Trophoblast cell (in vitro differentiated cells and primary cell): ENCODE measurements around the gene RREB1.

Experiments used
- DNase-seq, 2 donors: peaks; one replicate each; pipeline ENCODE4 v3.0.0-alpha.2; 2016
- H2AFZ ChIP-seq: 2 replicates; pipeline ENCODE4 v1.6.1; 2013; ENCODE audit warnings: low read length, moderate library complexity, mild to moderate bottlenecking; ENCODE audit not compliant: insufficient read depth, poor library complexity
- H2AK5ac ChIP-seq: 2 replicates; pipeline ENCODE4 v1.6.1; 2013; ENCODE audit warnings: mild to moderate bottlenecking, low read length
- H2BK120ac ChIP-seq: 2 replicates; pipeline ENCODE4 v1.6.1; 2013; ENCODE audit warnings: low read length, mild to moderate bottlenecking, moderate library complexity; ENCODE audit not compliant: insufficient read depth, poor library complexity
- H2BK12ac ChIP-seq: 2 replicates; pipeline ENCODE4 v1.6.1; 2013; ENCODE audit warnings: mild to moderate bottlenecking, low read length, moderate library complexity
- H2BK5ac ChIP-seq: 2 replicates; pipeline ENCODE4 v1.6.1; 2013; ENCODE audit warnings: low read length, low read depth, moderate library complexity, mild to moderate bottlenecking; ENCODE audit not compliant: poor library complexity
- H3K14ac ChIP-seq: 2 replicates; pipeline ENCODE4 v1.6.1; 2013; ENCODE audit warnings: mild to moderate bottlenecking, low read length
- H3K18ac ChIP-seq: 2 replicates; pipeline ENCODE4 v1.6.1; 2013; ENCODE audit warnings: mild to moderate bottlenecking, low read length
- H3K23ac ChIP-seq: 2 replicates; pipeline ENCODE4 v1.6.1; 2013; ENCODE audit warnings: low read length
- H3K27ac ChIP-seq: 2 replicates; pipeline ENCODE4 v1.5.1; 2013; ENCODE audit warnings: low read depth, mild to moderate bottlenecking, inconsistent platforms, low read length, moderate library complexity
- H3K27me3 ChIP-seq: 2 replicates; pipeline ENCODE4 v1.6.1; 2013; ENCODE audit warnings: inconsistent platforms, mild to moderate bottlenecking, low read length, moderate library complexity; ENCODE audit not compliant: insufficient read depth
- H3K36me3 ChIP-seq, 2 experiments: 1 replicate in 1 of 2; 2 replicates in 1 of 2; pipeline ENCODE4 v1.6.1; 2013; ENCODE audit warnings: low read length in 2 of 2, mild to moderate bottlenecking in 2 of 2, moderate library complexity in 1 of 2; ENCODE audit not compliant: insufficient read depth in 2 of 2, control insufficient read depth in 1 of 2
- H3K4ac ChIP-seq: 2 replicates; pipeline ENCODE4 v1.6.1; 2013; ENCODE audit warnings: low read depth, mild to moderate bottlenecking, low read length, moderate library complexity
- H3K4me1 ChIP-seq, 2 experiments: 1 replicate in 1 of 2; 2 replicates in 1 of 2; pipeline ENCODE4 v1.6.1; 2013; ENCODE audit warnings: low read length in 2 of 2, mild to moderate bottlenecking in 2 of 2, moderate library complexity in 1 of 2; ENCODE audit not compliant: insufficient read depth in 2 of 2, control insufficient read depth in 1 of 2
- H3K4me2 ChIP-seq: 2 replicates; pipeline ENCODE4 v1.6.1; 2013; ENCODE audit warnings: inconsistent platforms, mild to moderate bottlenecking, low read length, moderate library complexity
- H3K4me3 ChIP-seq: 2 replicates; pipeline ENCODE4 v1.5.1; 2013; ENCODE audit warnings: mild to moderate bottlenecking, low read depth, low read length, inconsistent platforms
- H3K79me1 ChIP-seq: one replicate; pipeline ENCODE4 v1.6.1; 2013; ENCODE audit warnings: low read length
- H3K79me2 ChIP-seq: 2 replicates; pipeline ENCODE4 v1.6.1; 2013; ENCODE audit warnings: low read length, mild to moderate bottlenecking; ENCODE audit not compliant: control insufficient read depth, insufficient read depth, poor library complexity
- H3K9ac ChIP-seq: 2 replicates; pipeline ENCODE4 v1.6.1; 2013; ENCODE audit warnings: mild to moderate bottlenecking, low read length
- H3K9me3 ChIP-seq: 2 replicates; pipeline ENCODE4 v1.6.1; 2013; ENCODE audit warnings: low read depth, mild to moderate bottlenecking, control low read depth, inconsistent platforms, low read length; ENCODE audit not compliant: insufficient read depth
- H4K12ac ChIP-seq: 2 replicates; pipeline ENCODE4 v1.6.1; 2013; ENCODE audit warnings: low read depth, mild to moderate bottlenecking, low read length, moderate library complexity
- H4K8ac ChIP-seq: 2 replicates; pipeline ENCODE4 v1.6.1; 2013; ENCODE audit warnings: low read depth, mild to moderate bottlenecking, low read length, moderate library complexity
- H4K91ac ChIP-seq: one replicate; pipeline ENCODE4 v1.6.1; 2013; ENCODE audit warnings: low read depth, mild to moderate bottlenecking, low read length, moderate library complexity
- WGBS: extraction: QIAGEN DNeasy Blood & Tissue Kit; methylation state at CpG from one replicate; pipeline ENCODE4 v1.1.7; 2013; ENCODE audit warnings: missing lambda C conversion rate; ENCODE audit not compliant: insufficient read length, insufficient coverage; ENCODE audit errors: extremely low coverage; 5-methylcytosine and 5-hydroxymethylcytosine counted together

RREB1 gene

GRCh38 chr6:7222197-7222596 lies 114.4 kb downstream of the RREB1 start:
- no peak for DNase-seq
- H3K4me1 ChIP-seq, result peaks cover 0 to 4% of the 10 kb centered on the region in 2 experiments
- no peak overlapping the region for H3K14ac ChIP-seq
- H3K27ac ChIP-seq, result no peak overlapping the region
- no peak overlapping the region for H3K4me2 ChIP-seq
- no peak overlapping the region for H3K4me3 ChIP-seq
- no peak overlapping the region for H3K18ac ChIP-seq
- H2BK5ac ChIP-seq, result no peak overlapping the region
- no peak overlapping the region for H3K23ac ChIP-seq
- H2AK5ac ChIP-seq, result no peak overlapping the region
- H3K79me2 ChIP-seq, result no peaks in the 10 kb centered on the region
- H3K36me3 ChIP-seq, result peaks cover 40 to 46% of the 10 kb centered on the region in 2 experiments
- no peaks in the 10 kb centered on the region for H3K79me1 ChIP-seq
- peaks cover 2% of the 10 kb centered on the region for H3K9me3 ChIP-seq
- H4K12ac ChIP-seq, result no peak overlapping the region
- H3K9ac ChIP-seq, result no peak overlapping the region
- no peak overlapping the region for H4K8ac ChIP-seq
- no peak overlapping the region for H3K4ac ChIP-seq
- no peak overlapping the region for H4K91ac ChIP-seq
- no peak overlapping the region for H2BK12ac ChIP-seq
- WGBS, result no CpG with 5 or more reads among the region's 5 CpGs
- no peak overlapping the region for H2BK120ac ChIP-seq
- no peaks in the 10 kb centered on the region for H3K27me3 ChIP-seq
- H2AFZ ChIP-seq, result no peak overlapping the region

GRCh38 chr6:7224731-7225130 lies 117.0 kb downstream of the RREB1 start:
- Histone ChIP-seq H2BK120ac (no peak overlapping the region), H3K79me2 (no peaks in the 10 kb centered on the region)

GRCh38 chr6:7228662-7229375 lies 121.1 kb downstream of the RREB1 start:
- no peak overlapping the region for H4K91ac ChIP-seq
- no peak overlapping the region for H3K27ac ChIP-seq
- H3K79me1 ChIP-seq, result no peaks in the 10 kb centered on the region
- WGBS, result no CpG with 5 or more reads among the region's 21 CpGs
- no peak overlapping the region for H4K12ac ChIP-seq
- no peak overlapping the region for H3K18ac ChIP-seq
- peaks cover 57 to 65% of the 10 kb centered on the region in 2 experiments for H3K36me3 ChIP-seq
- H3K14ac ChIP-seq, result no peak overlapping the region
- H2AFZ ChIP-seq, result no peak overlapping the region
- H3K9ac ChIP-seq, result no peak overlapping the region
- H3K4me1 ChIP-seq, result no peaks in the 10 kb centered on the region
- H3K79me2 ChIP-seq, result no peaks in the 10 kb centered on the region
- H2AK5ac ChIP-seq, result no peak overlapping the region
- H2BK5ac ChIP-seq, result no peak overlapping the region
- H3K27me3 ChIP-seq, result no peaks in the 10 kb centered on the region
- H3K9me3 ChIP-seq, result peaks cover 2% of the 10 kb centered on the region
- H2BK120ac ChIP-seq, result no peak overlapping the region
- H3K4me3 ChIP-seq, result no peak overlapping the region
- H3K4ac ChIP-seq, result no peak overlapping the region
- no peak overlapping the region for H3K23ac ChIP-seq
- no peak overlapping the region for H4K8ac ChIP-seq
- DNase-seq, result no peak
- no peak overlapping the region for H3K4me2 ChIP-seq
- H2BK12ac ChIP-seq, result no peak overlapping the region

More at GRCh38 chr6:7224731-7225130, 117.0 kb downstream of the RREB1 start:
- Histone ChIP-seq H3K27me3 (no peaks in the 10 kb centered on the region), H4K91ac (no peak overlapping the region), H3K4me2 (no peak overlapping the region), H3K9me3 (peaks cover 2% of the 10 kb centered on the region), H3K4me3 (no peak overlapping the region), H3K14ac (no peak overlapping the region), H3K27ac (no peak overlapping the region), H4K12ac (no peak overlapping the region), H2BK12ac (no peak overlapping the region), H3K9ac (no peak overlapping the region), H3K79me1 (no peaks in the 10 kb centered on the region), H3K4ac (no peak overlapping the region), H3K36me3 (peaks cover 42 to 53% of the 10 kb centered on the region in 2 experiments), H3K4me1 (no peaks in the 10 kb centered on the region), H2AK5ac (no peak overlapping the region), H2AFZ (no peak overlapping the region), H2BK5ac (no peak overlapping the region), H3K18ac (no peak overlapping the region), H3K23ac (no peak overlapping the region), H4K8ac (no peak overlapping the region)
- WGBS, result no CpG with 5 or more reads among the region's 9 CpGs
- DNase-seq, result no peak

GRCh38 chr6:7229376-7230326 lies 121.9 kb downstream of the RREB1 start:
- H3K4me2 ChIP-seq, result no peak overlapping the region

More at GRCh38 chr6:7229376-7230326, 121.9 kb downstream of the RREB1 start:
- Histone ChIP-seq H2BK5ac (no peak overlapping the region), H3K9ac (no peak overlapping the region), H2AK5ac (no peak overlapping the region), H2BK120ac (no peak overlapping the region), H3K4me3 (no peak overlapping the region), H3K9me3 (peaks cover 2% of the 10 kb centered on the region), H3K4ac (no peak overlapping the region), H4K12ac (no peak overlapping the region), H3K79me1 (no peaks in the 10 kb centered on the region), H3K27me3 (no peaks in the 10 kb centered on the region), H3K4me1 (no peaks in the 10 kb centered on the region), H3K27ac (no peak overlapping the region), H3K18ac (no peak overlapping the region), H2BK12ac (no peak overlapping the region), H4K91ac (no peak overlapping the region), H2AFZ (no peak overlapping the region), H4K8ac (no peak overlapping the region), H3K23ac (no peak overlapping the region), H3K36me3 (peaks cover 53 to 64% of the 10 kb centered on the region in 2 experiments), H3K14ac (no peak overlapping the region), H3K79me2 (no peaks in the 10 kb centered on the region)
- DNase-seq, result no peak
- WGBS, result no CpG with 5 or more reads among the region's 62 CpGs
